22Rv1 (cell line): Measurements from ENCODE around the gene ASXL1.

ENCODE experiments used
- H3K27ac ChIP-seq: fragments of 450-650 bp; 2 replicates; pipeline ENCODE4 v1.5.1; 2017
- ZFX ChIP-seq: fragments of 450-650 bp; IDR thresholded peaks from 2 replicates; pipeline ENCODE4 v1.6.1; 2017; ENCODE audit warnings: antibody characterized with exemption, borderline replicate concordance
- TF ChIP-seq, protein P1 (sequence below): fragments of 450-650 bp; IDR thresholded peaks from 2 replicates; pipeline ENCODE4 v1.5.1; 2017; ENCODE audit warnings: mild to moderate bottlenecking

The ASXL1 gene

DNA sequence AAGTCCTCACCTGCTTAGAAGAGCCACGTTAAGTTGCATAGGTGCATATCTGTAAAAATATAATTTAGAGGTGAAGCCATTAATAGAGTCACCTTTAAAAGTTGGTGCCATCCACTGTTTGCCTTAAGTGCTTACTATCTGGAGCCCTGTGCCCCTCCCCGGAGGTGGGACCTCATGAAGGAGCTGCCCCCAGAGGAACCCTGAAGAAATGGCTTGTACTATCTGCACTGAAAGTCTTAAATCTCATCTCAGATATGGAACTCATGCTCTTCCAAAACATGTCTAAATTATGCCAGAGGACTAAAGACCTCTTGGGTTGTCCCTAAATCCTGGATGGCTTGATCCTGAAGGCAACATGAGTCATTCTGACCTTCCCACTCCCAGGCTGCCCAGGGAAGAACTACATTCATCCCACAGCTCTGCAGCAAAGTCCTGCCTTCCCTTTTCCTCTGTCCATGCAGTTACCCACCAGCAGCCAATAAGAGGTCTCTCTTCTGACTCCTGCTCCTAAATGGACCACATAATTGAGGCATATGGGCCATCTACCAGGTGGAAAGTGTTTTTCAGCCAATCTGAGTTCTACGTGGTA is 85.3 kb downstream of the ASXL1 start:
- H3K27ac ChIP-seq: no peak overlapping the region
- no peak for TF ChIP-seq ZFX
- TF ChIP-seq, protein P1, sequence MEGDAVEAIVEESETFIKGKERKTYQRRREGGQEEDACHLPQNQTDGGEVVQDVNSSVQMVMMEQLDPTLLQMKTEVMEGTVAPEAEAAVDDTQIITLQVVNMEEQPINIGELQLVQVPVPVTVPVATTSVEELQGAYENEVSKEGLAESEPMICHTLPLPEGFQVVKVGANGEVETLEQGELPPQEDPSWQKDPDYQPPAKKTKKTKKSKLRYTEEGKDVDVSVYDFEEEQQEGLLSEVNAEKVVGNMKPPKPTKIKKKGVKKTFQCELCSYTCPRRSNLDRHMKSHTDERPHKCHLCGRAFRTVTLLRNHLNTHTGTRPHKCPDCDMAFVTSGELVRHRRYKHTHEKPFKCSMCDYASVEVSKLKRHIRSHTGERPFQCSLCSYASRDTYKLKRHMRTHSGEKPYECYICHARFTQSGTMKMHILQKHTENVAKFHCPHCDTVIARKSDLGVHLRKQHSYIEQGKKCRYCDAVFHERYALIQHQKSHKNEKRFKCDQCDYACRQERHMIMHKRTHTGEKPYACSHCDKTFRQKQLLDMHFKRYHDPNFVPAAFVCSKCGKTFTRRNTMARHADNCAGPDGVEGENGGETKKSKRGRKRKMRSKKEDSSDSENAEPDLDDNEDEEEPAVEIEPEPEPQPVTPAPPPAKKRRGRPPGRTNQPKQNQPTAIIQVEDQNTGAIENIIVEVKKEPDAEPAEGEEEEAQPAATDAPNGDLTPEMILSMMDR: no peak

DNA sequence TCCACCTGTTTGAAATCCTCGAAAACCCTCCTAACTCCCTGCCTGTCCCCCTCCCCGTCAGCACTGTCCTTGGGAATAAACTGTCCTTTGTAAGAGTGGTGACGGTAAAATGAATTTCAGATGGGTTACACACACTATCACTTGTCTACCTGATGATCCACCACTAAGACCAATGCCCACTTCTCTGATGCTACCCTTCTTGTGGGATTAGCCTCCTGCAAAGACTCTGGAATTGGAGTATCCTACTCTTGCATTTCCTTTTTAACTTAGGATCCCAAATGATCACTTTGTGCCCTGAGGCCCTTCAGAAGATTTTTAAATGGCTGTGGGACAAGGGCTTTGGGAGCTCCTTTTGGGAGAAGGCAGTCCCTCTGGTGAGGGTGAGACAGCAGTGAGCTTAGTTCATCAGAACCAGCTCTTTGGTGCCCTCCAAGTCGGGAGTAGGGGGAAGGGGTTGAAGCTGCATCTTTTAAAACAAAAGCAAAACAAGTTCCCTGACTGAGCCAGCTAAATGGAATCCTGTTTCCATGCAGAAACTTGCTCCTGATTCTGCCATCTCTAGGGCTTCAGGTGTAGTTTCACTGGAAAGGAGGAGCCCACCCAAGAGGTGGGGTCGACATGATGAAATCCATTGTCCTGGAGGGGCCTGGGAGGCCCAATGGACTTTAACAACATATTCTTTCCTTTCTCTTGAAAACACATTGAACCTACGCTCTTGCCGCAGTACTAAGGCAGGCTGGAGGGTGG is 86.5 kb downstream of the ASXL1 start:
- H3K27ac ChIP-seq: no peak overlapping the region
- TF ChIP-seq ZFX: no peak
- TF ChIP-seq, protein P1: no peak

DNA sequence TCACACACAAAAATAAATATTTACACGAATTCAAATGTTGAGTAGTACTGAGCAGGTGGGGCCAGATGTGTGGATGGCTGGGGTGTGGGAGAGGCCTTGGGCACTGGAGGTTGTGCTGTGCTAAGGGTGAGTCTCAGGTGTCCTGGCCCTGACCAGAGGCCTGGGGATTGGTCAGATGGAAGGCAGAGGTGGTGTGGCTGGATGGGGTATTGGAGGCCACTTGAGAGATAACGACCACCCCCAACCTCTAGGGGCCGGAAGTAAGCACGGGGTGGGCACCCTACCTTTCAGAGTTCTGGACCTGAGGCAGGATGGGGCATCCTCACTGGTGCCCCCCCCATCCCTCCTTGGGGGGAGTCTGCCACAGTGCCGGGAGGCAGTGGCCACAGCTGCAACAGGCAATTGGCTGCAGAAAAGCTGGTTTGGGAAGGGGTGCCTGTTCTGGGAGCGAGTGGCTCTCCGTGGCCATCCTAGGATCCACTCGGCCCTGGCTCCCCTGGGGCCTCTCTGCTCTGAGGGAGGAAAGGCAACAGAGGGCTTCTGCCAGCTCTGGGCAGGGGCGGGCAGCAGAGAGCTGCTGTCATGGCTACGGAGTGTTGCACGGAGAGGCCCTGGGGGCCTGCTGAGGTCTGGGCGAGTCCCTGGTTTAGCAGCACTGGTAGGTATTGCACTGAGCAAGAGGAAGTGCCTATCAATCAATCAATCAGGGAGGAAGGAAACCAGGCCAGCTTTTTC is 87.6 kb downstream of the ASXL1 start:
- H3K27ac ChIP-seq: no peak overlapping the region
- no peak for TF ChIP-seq ZFX
- TF ChIP-seq, protein P1: no peak

DNA sequence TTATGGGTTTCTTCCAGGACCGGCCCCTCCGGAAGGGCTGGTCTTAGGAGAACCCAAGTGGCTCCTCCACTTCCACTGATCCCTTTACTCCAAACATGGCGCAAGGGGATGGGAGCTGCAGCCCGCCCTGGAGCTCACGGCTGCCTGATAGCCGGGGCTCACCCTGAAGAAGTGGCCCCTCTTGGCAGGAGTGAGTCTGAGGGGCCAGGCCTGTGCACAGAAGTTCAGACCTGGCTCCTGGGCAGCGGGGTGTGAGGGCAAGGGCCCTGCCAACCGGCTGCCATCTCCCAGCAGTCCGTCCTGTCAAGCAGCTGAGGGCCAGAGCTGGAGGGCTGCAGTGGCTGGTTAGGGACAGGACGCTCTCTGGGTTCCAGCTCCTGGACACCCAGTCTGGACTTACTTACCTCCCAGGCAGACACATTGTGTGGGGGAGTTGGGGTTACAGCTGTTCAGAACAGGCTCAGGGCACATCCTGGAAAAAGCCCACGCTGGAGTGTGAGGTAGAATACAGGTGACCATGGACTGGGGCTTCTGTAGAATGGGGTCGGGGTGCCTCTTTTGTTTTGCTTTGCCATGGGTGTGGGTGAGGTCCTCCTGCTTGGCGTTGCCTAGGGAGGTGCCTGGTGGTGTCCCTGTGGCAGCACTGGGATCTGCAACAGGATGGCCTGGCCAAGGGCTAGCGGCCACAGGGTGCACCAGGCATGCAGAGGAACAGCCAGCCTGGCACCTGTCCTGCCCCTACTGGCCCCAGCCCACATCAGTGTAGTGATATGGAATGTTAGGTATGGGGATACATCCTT is 88.4 kb downstream of the ASXL1 start:
- no peak overlapping the region for H3K27ac ChIP-seq
- no peak for TF ChIP-seq ZFX
- TF ChIP-seq, protein P1: no peak

DNA sequence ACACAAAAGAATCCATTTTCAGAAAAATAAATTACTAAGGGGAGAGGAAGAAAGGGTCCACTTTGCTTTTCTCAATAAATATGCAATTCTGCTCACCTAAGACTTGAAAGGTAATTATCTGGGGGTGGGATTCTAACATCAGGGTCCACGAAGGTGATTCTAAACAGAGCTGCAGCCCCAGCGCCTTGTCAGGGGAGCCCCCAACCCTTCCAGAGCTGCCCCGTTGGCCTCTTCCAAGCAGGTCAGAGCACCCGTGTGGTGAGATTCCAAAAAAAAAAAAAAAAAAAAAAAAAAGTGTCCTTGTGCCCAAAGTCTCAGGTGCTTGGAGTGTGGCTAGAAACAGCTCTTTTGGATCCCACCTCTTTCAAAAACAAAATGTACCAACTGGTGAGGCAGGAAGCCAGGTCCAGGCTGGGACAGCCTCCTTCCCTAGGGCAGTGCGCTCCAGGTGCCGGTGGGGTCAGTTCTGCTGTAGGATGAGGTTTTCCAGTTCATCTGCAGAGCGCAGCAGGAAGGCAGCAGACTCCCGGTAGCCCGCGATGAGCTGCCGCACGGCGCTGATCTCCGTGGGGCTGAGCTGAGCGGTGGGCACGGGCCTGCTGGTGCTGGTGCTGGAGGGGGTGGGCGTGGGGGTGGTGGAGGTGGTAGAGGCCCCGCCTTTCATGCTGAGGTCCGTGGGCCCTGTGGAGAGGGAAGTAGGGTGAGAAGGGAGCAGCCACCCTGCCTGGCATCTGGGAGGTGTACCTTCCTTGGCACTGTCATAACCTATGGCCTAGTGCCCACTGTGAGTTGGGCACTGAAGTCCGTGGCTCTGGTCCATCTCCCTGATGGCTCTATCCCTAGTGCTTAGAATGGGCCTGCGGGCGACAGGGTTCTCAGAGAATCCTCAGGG is 89.3 kb downstream of the ASXL1 start:
- no peak overlapping the region for H3K27ac ChIP-seq
- TF ChIP-seq, protein P1: no peak
- no peak for TF ChIP-seq ZFX

DNA sequence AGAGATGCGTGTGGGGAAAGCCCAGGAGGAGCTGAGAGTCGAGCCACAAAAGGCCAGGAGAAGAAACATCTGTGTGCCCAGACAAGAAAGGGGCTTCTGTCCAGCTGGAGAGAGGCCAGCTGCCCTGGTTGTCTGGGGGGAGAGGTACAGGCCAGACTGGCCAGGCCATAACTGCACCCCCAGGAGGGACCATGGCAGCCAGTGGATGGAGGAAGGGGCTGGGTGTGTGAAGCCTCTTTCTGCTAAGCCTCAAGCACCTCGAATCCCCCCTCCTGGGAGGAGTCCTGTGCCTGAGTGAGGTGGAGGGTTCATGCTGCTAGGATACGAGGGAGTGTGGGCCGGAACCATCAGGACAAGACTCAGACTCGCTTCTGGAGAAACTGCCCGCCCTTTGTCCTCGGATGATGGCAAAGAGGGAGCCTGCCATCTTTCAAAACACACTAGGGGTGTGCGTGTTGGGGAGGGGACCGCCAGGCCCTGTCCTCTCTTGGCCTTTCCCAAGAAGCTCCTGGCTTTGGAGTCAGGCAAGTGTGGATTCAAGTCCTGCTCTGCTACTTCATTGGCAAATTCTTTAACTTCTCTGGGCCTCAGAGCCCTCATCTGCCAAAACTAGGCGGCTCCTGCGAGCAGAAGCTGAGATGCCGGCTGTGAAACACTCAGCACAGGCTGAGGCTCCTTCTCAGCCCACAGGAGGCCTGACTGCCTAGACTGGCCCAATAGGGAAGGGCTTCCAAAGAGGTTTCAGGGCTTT is 90.3 kb downstream of the ASXL1 start:
- no peak for TF ChIP-seq ZFX
- TF ChIP-seq, protein P1: no peak
- no peak overlapping the region for H3K27ac ChIP-seq
